Gastrocnemius medialis (tissue), 4 donors: ENCODE data around the gene RARS1.

Experiments used
- POLR2A ChIP-seq, 2 donors: fragments of 450-650 bp; IDR thresholded peaks; one replicate each; pipeline ENCODE4 v1.6.1; 2017; ENCODE audit warnings: antibody characterized with exemption in 2 of 2, mild to moderate bottlenecking in 2 of 2, moderate library complexity in 2 of 2
- TF ChIP-seq, protein P1 (sequence below), 5 experiments: fragments of 450-650 bp in 3 of 5; fragments of 200-600 bp in 2 of 5; sonication (generic) in 2 of 5; IDR thresholded peaks in 4 of 5; conservative IDR thresholded peaks in 1 of 5; 1 replicate in 4 of 5; 2 replicates in 1 of 5; pipeline ENCODE4 v1.5.1; 2016 to 2019; ENCODE audit warnings: antibody characterized with exemption in 5 of 5, mild to moderate bottlenecking in 3 of 5, moderate library complexity in 3 of 5

DNA sequence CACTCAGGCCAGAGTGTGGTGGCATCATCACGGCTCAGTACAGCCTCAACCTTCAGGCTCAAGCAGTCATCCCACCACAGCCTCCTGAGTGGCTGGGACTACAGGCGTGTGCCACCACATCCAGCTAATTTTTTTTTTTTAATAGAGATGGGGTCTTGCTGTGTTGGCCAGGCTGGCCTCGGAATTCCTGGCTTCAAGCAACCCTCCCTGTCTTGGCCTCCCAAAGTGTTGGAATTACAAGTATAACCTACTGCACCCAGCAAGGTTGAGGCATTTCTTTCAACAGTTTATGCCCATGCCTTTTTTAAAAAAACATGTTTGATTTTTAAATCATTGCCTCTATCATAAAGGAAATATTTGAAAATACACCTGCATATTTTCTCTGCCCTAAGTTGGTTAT lies 2.8 kb downstream of the RARS1 start:
- TF ChIP-seq, protein P1, sequence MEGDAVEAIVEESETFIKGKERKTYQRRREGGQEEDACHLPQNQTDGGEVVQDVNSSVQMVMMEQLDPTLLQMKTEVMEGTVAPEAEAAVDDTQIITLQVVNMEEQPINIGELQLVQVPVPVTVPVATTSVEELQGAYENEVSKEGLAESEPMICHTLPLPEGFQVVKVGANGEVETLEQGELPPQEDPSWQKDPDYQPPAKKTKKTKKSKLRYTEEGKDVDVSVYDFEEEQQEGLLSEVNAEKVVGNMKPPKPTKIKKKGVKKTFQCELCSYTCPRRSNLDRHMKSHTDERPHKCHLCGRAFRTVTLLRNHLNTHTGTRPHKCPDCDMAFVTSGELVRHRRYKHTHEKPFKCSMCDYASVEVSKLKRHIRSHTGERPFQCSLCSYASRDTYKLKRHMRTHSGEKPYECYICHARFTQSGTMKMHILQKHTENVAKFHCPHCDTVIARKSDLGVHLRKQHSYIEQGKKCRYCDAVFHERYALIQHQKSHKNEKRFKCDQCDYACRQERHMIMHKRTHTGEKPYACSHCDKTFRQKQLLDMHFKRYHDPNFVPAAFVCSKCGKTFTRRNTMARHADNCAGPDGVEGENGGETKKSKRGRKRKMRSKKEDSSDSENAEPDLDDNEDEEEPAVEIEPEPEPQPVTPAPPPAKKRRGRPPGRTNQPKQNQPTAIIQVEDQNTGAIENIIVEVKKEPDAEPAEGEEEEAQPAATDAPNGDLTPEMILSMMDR (IDR thresholded peaks at IDR 0.05 in 4 of 5, conservative IDR thresholded peaks at IDR 0.05 in 1 of 5): no peak
- no peak for TF ChIP-seq POLR2A (IDR thresholded peaks at IDR 0.05)
